NCI-H2029 treated with DMSO at 0.1 percent for 48 hours (cell line): ENCODE data around the gene CHRNE.

Experiments used
- DNase-seq: peaks from one replicate; lab custom pipeline; 2025; lab: John Stamatoyannopoulos, UW

Gene CHRNE

DNA sequence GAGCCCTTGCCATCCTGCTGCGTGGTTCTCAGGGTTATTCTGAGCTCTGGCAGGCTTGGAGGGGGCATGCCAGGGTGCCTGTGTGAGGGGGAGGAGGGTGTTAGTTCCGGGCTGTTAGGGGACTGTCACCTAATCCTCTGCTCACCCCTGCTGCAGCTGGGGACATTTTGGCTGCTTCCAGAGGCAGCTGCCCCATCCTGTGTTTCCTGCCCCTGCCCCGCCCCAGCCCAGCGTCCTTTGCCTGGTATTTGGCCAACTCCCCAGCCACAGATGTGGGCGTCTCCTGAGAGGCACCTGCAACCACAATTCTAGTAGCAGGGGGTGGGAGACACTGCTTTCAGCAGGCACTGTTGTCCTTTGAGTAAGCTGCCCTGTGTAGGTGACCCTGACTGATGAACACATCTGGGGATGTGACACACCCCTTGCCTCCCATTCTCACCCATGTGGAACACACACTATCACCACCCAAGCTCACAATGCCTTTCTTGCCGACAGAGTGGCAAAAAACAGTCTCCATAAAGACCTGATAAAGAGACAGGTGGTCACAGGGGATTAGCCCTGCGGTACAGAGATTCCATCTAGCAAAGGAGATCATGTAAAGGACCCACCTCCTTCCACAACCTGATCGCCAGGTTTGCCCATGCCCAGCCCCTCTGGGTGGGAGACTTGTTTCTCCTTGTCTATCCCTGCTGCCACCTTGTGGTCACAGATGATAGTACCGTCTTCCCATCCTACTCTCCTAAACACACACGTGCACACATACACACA is at the start of gene CHRNE:
Gene CHRNE, minus strand, starts transcription at position 48 of the 768 bp plus-strand sequence. Its CDS starts 35 bp downstream, at position 13.
- peak; percentile 43 for DNase-seq

DNA sequence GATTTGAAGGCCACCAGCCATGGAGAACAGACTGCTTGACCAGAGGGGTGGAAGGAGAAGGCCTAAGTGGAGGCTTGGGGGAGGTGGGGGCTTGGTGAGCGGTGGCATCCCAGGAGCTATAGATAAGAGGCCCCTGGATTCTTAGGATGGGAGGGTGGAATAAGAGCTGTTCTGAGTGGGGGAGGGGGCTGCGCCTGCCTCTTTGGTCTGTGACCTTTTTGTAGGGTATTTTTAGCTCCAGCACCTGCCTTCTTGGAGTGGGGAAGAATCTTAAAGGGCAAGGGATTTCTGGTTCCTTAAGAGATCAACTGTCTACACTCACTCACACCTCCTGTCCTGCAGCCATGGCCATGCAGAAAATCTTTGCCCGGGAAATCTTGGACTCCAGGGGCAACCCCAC is 48.6 kb upstream of the CHRNE start:
- DNase-seq = no peak

DNA sequence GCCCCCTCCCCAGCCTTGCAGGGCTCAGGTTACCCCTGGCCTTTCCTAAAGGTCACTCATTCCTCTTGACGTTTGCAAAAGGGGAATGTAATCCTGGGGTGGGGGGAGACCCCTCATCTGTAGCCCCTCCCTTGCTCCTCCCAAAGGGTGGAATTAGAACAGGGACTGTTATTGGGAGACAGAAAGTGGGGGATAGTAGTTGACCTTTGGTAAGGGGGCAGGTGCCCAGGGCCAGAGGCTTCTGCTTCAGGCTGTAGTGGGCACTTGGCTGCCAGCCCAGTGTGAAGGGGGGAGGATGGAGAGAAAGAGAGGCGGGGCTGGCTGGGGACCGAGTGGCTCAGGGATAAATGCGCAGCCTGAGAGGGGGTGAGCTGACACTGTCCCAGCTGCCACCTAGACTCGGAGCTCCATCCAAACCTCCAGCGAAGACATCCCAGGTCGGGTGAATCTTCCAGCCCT is 47.9 kb upstream of the CHRNE start, which contains the start of gene ENO3:
Gene ENO3, plus strand, starts transcription at position 374 of the 459 bp plus-strand sequence. CDS start 711 bp downstream, outside the sequence.
- DNase-seq = no peak

DNA sequence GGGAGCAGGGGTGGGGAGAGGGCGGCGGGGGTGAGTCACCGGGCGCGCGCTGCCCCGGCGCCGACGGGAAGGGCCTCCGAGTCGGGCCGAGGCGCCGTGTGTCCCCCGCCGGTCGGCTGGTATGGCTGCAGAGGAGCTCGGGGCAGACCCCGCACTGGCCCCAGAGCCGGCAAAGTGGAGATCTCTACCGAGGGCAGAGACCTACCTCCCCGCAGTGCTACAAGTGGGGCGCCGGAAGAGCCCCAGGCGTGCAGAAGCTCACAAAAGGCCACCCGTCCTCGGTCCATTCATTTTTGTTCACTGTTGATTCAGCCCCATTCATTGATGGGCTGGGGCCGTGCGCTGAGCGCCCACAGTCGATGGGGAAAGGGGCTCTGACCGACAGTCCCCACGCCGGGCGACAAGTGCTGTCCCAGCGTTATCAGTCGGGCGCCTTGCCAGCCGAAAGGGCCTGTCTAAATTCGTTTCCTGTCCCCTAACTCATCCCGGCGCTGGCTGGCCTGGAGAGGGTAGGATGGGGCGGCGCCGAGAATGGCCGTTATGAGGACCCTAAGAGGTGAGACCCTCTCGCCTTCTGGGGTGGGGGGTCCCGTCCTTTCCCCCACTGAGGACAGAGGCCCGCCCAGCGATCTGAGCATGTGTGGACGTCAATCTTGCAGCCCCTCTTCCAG is 47.3 kb upstream of the CHRNE start:
- DNase-seq = no peak

DNA sequence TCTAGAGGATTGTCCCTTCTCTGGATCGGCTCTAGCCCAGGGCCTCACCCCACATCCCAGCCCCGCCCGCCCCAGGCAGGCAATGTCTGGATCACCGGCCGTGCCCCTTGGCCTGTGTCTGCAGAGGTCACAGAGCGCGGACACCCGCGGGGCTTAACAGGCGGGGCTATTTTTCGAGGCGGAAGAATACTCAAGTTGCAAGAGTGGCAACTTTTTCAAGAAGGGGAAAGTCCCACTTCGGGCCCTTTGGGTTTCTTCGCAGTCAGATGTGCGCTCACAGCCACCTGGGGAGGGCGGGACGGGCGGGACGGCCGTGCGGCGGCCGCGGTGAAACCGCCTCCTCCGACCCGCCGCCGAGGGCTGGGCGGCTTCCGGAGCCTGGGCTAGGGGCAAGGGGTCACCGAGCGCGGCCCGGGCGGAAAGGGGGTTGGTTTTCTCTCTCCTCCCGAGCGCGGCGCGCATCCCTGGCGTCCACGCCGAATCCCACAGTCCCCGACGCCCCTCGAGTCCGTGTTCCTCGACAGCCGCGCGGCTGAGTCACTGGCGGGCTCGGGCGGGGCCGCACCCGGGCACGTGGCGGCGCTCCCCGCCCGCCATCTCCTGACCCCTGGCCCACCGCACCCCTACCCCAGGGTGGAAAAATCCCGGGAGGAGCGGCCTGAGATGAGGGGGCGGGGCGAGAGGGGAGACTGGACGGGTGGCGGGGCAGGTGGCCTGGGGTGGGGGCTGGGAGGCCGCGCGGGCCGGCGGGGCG is 46.6 kb upstream of the CHRNE start:
- no peak for DNase-seq

DNA sequence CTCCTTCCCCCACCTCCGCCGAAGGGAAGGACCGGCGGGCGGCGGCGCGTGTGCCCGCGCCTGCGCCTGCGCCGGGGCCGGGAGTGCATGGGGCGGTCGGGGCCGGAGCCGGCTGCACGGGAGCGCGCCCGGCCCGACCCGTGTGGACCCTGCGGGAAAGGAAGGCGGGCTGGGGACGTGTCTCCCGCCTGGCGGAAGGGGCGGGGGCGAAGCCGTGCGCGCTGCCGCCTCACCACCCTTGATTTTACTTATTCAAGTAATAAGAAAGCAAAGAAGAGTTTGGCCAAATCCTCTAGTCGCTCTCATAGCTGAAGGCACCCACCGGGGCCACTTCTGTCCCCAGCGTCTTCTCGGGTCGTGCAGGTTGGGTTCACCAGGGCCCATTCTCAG is 46.0 kb upstream of the CHRNE start:
- no peak for DNase-seq

DNA sequence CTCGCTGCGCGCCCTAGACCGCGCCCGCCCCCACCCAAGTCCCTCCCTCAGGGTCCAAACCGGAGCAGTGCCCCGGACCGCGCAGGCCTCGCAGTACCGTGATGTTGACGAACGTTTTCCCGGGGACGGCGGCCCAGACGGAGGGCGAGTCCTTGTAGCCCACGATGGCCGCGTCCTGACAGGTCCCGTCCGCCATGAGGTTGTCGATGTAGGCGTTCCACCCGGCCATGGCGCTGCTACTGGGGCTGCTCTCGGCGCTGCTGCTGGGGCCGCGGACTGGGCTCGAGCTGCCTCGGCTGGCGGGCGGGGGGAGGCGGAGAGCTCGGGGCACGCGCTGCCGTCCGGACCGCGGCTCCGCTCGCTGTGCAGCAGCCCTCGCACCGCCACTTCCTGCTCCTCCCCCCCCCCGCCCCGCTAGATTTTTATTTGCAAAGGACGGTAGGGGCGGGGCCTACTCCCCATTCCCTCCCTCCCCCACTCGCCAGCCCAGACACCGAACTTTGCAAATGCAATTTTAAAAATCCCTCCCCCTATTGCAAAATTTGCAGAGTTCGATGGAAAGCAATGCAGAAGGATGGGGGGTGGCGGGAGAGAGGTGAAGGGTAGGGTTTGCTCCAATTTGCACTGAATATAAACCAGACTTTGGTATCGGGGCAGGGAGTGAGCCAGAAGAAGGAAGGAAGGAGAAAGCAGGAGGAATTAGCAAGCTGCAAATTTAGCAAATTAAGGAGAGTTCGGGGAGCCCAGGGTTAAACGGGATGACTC is 45.5 kb upstream of the CHRNE start, which contains the start of gene PFN1:
Gene PFN1, minus strand, starts transcription at position 365 of the 765 bp plus-strand sequence. Its CDS starts 136 bp downstream, at position 229.
- DNase-seq = no peak

DNA sequence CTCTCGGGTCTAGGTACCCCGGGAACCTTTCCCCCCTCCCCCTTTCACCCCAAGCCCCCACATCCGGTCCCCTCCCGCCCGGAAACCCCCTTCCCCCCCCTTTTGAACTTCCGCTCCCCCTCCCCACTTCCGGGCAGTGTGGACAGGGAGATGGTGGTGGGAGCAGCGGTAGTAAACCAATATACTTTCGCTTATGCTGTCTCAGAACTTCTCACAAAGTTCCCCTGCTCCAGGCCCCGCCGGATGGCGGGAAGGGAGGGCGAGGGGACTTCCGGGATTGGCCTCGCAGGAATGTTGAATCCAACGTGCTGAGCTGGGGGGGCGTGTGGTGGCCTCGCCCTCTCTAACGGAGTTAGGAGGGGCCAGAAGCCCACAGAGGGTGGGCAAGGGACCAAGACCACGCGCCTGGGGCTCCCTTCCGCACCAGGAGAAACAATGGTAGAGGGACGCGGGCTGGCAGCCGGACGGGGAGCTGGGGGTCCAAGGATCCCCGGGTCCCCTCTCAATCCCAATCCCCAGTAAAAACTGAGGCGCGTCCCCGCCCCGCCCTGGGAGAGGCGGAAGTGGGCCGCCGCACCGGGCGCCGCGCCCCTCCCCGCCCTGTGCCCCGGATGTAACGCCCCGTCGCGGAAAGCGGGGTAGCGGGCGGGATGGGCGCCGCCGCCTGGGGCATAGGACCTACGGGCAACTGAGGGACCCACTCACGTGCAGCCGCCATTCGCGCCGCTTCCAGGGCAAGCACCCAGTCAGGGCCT is 44.7 kb upstream of the CHRNE start:
- no peak for DNase-seq

DNA sequence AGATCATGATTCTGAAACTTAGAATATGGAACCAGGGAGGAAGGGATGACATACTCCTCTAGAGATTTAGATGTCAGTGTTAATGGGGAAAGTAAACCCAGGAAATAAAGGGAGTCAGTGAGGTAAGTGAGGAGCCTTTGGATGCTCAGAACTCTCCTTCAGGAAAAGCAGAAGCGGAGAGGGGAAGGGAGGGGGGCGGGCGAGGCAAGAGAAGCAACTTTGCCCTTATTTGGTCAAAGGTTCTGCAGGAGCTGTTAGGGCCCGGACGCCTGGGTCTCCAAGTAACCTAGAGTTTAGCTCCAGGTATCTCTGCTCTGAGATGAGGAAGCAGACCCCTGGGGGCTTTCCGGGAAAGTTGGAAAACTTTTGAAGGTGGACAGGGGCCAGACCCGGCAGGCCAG is 44.1 kb upstream of the CHRNE start:
- DNase-seq = no peak

DNA sequence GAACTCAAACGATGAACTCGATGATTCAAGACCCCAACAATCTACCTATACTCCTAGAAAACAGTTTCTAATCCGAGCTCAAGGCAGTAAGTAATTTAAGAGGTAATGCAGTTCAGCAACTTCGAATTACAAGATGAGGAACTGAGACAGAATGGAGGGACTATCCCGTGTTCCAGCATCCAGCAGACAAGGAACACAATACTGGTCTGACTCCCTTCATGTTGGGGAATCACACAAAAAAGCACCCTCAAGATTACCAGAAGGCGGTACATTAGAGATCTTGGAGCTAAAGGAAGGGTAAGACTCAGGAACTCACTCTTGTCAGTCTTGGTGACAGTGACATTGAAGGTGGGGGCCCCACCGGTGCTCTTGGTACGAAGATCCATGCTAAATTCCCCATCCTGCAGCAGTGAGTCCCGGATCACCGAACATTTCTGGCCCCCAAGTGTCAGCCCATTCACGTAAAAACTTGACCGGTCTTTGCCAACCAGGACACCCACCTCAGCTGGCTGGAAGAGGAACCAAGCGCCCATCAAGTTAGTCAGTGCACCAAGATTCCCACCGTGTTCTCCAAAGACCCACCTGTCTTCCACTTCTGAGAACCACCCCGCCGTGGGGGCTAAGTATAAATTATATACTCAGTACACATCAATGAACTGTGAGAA is 43.5 kb upstream of the CHRNE start:
- DNase-seq = no peak

DNA sequence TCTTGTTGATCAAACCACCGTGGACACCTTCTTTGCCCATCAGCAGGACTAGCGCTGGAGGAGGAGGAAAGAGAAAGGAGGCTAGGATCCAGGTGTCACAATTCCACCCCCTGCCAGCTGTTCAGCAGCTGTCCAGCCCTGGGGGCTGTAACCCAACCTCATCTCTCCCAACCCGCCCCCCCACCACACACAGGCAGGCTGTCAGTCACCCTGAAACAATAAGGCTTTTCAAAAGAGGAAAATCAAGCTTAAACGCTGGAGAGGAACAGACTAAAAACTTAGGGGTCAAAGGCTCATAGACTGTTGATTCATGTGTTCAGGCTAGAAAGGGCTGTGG is 43.0 kb upstream of the CHRNE start:
- DNase-seq = no peak

DNA sequence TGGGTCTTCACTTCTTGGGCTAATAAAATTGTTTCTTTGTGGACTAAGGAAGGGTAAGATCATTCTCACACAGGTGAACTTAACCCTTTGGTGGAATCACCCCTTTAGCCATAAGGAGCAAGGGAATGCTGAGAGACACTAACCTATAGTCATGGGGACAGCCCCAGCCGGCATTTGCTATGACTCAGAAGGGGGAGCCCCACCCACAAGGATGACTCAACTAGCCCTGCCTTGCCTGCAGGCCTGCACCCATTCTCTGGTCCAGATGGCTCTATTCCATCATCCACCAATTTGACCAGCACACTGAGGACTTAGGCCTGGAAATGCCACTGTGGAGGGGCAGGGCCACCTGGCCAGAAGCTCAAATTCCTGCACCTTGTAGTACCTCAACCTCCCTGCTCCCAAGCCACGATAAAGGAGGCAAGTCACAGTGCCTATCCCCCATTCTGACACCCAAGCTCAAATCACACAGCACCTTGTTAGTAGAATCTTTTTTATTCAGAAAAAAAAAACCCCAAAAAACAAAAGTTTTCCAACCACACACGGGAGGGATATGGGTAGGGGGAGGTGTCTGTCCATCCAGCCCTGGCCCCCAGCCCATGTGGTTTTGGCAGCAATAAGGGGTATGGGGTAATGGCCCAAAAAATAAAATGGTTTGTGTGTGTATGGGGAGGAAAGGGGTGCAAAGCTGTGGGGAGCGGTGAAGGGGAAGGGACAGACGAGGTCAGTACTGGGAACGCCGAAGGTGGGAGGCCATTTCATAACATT is 42.5 kb upstream of the CHRNE start:
- no peak for DNase-seq

DNA sequence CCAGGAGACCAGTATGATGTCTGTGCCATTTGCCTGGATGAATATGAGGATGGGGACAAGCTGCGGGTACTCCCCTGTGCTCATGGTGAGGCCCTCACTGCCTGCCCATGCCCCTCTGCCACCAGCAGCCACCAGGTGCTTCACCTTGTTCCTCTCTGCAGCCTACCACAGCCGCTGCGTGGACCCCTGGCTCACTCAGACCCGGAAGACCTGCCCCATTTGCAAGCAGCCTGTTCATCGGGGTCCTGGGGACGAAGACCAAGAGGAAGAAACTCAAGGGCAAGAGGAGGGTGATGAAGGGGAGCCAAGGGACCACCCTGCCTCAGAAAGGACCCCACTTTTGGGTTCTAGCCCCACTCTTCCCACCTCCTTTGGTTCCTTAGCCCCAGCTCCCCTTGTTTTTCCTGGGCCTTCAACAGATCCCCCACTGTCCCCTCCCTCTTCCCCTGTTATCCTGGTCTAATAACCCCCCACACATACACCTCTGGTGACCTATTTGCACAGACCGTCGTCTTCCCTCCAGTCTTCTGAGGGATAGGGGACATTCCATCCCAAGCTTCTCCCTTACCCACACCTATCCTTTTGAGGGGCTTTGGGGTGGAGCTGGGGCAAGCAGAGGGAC is 41.8 kb upstream of the CHRNE start:
- no peak for DNase-seq

DNA sequence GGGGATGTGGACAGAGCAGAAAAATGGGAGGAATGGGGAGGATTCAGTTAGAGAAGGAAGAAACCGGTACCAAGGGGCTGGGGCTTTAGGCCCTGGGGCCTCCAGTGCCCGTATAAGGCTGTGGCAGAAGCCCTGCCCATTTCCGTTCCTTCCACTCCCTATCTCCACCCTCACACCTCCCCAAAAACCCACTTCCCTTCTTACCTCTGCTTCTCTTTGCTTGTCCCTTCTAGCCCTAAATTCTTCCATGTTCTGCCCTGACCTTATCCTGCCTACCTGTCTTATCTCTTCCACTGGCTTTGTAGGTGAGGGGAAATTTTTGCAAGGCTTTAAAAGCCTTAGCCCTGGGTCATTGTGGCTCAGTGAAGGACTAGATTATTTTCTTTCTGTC is 41.3 kb upstream of the CHRNE start:
- DNase-seq = no peak

DNA sequence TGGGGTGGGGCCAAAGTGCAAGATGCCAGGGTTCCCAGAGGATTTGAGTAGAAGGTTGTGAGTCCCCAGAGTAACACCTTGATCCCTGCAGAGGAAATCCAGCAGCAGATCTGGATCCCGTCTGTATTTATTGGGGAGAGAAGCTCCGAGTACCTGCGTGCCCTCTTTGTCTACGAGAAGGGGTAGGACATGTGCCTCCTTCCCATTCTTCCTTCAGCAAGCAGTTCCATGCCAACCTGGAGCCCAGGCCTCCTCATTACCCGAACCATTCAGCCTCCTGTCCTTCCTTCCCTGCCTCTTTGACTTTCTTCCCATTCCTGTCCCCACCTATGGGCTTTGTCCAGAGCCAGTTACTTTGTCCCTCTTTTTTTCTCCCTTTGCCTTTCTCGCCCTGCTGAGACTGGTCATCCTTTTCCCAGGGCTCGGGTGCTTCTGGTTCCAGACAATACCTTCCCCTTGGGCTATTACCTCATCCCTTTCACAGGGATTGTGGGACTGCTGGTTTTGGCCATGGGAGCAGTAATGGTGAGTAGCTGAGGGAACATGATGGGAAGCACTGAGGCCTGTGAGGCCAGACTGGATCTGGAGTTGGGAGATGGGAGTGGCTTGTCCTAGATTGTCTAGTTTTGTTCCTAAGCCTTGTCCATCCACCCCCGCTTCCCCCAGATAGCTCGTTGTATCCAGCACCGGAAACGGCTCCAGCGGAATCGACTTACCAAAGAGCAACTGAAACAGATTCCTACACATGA is 40.0 kb upstream of the CHRNE start:
- DNase-seq = no peak

DNA sequence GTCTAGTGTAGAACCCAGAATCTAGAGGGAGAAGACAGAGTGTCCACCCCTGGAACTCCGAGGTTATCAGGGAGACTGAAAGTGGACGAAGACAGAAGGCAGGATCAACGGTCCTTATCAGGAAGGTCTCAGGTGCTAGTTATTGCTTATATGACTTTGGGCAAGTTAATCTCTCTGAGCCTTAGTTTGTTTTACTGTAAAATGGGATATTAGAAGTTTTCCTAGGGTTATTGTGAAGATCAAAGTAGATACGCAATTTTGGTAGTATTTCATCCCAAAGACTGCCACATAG is 38.4 kb upstream of the CHRNE start:
- DNase-seq = no peak

DNA sequence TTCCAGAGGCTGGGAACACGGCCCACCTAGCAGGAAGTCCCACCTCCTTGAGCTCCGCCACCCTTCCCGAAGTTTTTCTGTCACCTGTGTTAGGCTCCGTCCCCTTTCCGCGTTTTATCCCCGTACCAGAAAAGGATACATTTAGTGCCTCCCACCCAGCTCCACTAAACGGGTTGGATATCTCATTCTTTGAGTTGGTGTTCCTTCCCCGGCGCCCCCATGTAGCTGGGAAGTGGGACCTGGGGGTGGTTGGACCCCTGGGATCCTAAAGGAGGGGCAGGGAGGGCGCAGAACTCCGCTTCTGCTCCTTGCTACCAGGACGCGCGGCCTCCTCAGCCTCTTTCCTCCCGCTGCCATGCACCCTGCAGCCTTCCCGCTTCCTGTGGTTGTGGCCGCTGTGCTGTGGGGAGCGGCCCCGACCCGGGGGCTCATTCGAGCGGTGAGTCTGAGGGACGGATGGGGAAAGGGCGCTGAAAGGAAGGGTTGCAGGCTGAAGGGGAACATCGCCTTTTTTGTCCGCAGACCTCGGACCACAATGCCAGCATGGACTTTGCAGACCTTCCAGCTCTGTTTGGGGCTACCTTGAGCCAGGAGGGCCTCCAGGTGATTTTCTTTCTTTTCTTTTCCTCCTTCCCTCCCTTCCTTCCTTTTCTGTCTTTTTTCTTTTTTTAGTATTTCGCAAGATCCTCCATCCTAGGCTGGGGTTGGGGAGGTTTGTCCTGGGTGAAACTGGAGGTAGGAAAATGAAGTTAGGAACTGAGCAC is 37.8 kb upstream of the CHRNE start:
- DNase-seq = no peak
